Stimulated activated CD8-positive, alpha-beta memory T cell treated with anti-CD3 and anti-CD28 coated beads, Interleukin-15, amount 100 ng/mL, for 48 hours (primary cell): ENCODE results near the gene CRYGN.

ENCODE experiments used
- DNase-seq, 2 donors: peaks; one replicate each; pipeline ENCODE4 v3.0.0-alpha.2; 2020; ENCODE audit warnings: low read depth in 2 of 2

Gene CRYGN

GRCh38 chr7:151379534-151380198 is 60.3 kb downstream of the CRYGN start:
- no peak for DNase-seq

- DNase-seq = no peak
Measured at GRCh38 chr7:151379193-151379520, 60.8 kb downstream of the CRYGN start.
